Right forelimb (tissue), 1 donor: ENCODE results near the gene TRIM16.
"Not testable (repeated sequence)": the region's sequence is repeated elsewhere in the genome, so short reads cannot be mapped to it uniquely, and the experiment has no call there.

Source experiments
- DNase-seq: peaks from one replicate; pipeline ENCODE4 v3.0.0-alpha.2; 2018

TRIM16 gene

DNA sequence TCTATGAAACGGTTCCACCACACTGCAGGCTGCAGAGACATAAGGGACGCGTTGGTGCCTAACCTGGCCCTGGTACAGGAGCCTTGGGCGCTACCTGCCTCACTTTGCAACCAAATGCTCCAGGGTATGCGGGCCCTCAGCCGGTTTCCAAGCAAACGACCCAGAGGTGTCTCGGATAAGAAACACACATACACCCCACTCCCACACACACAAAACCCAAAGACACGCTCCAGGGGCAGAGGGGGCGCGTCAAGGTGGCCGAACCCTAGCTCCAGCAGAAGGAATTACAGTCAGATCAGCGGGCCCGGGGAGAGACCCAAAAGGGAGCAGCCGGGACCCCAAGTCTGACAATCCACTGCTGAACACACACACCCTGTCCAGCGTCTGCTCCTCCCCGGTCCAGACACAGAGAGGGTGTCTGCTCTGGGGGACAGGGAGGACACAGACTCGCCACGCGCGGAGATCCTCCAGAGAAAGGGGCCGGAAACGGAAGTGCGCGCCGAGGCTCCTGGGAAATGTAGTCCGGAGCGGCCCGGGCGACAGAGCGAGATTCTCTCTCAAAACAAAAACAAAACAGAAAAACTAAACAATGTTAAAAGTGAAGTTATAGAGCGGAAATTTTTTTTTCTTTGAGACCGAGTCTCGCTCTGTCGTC lies at the start of gene TRIM16:
Gene TRIM16, minus strand, starts transcription at position 488 of the 655 bp plus-strand sequence. CDS start 32,702 bp downstream, outside the sequence.
- DNase-seq, result peak; percentile 91

- not testable (repeated sequence) for DNase-seq
These were observed 49.2 kb upstream of the TRIM16 start for GRCh38 chr17:15733174-15733789.

GRCh38 chr17:15731900-15732299 lies 47.8 kb upstream of the TRIM16 start, which contains the start of gene TBC1D26:
TBC1D26 (plus strand) TSS chr17:15732283; CDS start chr17:15735349, 3,066 bp downstream.
- DNase-seq, result not testable (repeated sequence)

DNA sequence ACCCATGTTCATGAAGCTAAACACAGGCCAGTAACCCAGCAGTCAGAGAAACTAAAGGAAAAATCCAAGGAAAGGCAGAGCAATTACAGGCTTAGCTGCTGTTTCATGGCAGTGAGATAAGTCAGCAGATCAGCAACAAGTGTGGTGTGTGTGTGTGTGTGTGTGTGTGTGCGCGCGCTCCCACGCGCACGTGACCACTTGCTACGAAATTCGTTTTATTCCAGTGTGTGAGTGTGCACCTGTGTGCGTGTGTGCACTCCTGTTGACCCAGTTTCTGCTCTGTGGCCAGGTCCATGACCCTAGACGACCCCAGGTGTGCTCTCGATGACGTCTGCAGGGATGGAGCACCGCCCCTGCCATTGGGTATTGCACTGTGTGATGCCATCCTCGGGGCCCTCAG lies 46.4 kb upstream of the TRIM16 start:
- not testable (repeated sequence) for DNase-seq

GRCh38 chr17:15716601-15717563 lies 32.8 kb upstream of the TRIM16 start:
- DNase-seq, result not testable (repeated sequence)

DNA sequence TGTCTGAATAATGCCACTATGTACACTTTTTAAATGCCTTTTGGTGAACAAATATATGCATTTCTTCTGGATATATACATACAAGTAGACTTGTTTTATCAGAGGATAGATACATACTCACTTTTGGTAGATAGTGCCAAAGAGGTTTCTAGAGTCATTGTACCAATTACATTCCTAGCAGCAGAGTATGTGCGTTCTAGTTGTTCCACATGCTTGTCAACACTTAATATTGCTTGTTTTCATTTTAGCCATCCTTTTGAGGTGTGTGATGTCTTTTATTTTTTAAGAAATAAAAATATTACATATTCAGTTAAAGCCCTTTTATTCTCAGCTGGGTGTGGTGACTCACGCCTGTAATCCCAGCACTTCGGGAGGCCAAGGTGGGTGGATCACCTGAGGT lies 24.8 kb upstream of the TRIM16 start:
- DNase-seq, result not testable (repeated sequence)

DNA sequence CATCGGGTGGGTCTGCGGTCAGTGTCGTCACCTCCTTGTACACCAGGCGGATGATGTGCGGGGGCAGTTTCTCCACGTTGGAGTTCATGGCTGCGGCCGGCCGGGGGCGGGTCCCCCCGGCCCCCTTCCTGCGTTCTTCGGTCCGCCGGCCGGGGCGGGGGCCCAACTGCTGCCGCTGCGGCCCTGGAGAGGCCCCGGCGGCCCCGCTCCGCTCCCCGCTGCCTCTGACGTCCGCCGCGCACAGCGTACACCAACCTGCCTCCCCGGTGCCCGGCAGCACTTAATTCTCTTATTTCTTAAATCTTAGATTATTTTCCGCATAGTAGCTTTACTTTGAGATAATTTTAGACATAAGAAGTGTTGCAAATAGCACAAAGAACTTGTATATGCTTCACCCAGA lies 20.7 kb upstream of the TRIM16 start:
- not testable (repeated sequence) for DNase-seq

DNA sequence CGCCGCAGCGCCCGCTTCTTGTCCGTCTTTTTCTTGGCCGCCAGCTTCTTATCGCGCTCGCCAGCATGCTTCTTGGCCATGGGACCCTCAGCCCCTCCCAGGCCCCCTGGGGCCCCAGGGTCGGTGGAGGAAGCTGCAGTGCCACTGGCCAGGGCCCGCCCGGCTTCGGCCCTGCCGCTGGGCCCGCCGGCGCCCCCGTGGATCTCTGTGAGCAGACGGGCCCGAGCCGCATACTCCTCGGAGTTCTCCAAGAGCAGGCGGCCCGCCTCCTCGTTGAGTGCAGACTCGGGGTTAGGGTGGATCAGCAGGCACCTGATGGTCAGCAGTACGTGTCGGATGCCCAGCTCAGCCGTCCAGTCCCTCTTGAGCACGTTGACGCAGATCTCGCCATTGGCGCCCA lies 20.1 kb upstream of the TRIM16 start:
- DNase-seq, result not testable (repeated sequence)

DNA sequence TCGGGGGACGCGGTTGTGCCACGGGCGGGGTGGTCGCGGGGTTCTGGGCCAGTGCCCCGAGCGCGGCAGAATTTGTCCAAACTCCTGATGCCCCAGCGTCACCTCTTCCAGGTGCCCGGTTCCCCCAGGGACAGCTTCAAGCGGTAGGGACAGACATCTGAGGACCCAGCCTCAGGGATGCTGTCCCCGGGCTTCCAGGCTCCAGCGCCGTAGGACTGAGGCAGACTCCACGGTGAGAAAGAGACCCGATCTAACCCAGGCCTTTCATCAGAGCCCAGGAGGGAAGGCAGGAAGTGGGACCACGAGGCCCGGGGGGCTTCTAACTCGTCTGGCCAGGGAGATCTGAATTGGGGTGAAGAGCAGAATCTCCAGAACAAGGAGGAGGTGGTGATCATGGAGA lies 15.8 kb upstream of the TRIM16 start:
- not testable (repeated sequence) for DNase-seq

- DNase-seq, result peak; percentile 99
These were observed 15.4 kb upstream of the TRIM16 start, which contains the start of gene ZNF286A for GRCh38 chr17:15699413-15699924. ZNF286A (plus strand) TSS chr17:15699752; CDS start chr17:15700330, 578 bp downstream.

GRCh38 chr17:15698967-15699366 lies 14.9 kb upstream of the TRIM16 start:
- not testable (repeated sequence) for DNase-seq

- not testable (repeated sequence) for DNase-seq
These were observed 3.4 kb upstream of the TRIM16 start for GRCh38 chr17:15687494-15687893.

DNA sequence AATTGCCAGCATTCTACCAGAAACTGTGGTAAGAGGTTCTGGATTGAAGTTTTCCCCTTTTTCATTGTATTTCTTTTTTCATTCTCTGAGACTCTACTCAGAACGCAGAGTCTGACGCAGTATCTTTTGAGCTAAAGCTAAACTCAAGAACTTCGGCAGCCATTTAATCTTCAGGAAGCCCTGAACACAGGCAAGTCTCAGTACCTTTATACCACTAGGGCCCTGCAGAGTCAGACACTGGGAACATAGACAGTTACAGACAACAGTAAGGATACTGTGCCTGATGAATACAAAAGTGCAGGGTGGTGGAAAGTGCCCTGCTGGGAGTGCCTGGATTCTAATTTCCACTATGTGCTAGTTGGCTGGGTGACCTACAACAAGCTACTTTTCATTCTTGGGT lies 976 bp downstream of the TRIM16 start:
- DNase-seq, result not testable (repeated sequence)

DNA sequence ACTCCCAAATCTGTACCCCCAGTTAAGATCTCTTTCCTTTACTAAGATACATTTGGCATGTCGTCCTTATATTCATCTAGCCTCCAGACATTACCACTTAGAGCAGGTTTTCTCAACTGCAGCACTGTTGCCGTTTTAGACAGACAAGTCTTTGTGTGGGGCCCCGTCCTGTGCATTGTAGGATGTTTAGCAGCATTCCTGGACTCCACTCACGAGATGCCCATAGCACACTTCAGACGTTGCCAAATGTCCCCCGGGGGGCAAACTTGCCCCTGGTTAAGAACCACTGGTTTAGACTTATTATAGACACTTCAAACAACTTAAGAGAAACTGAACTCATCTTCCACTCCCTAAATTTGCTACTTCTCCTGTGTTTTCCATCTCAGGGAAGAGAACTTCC lies 8.1 kb downstream of the TRIM16 start:
- not testable (repeated sequence) for DNase-seq

DNA sequence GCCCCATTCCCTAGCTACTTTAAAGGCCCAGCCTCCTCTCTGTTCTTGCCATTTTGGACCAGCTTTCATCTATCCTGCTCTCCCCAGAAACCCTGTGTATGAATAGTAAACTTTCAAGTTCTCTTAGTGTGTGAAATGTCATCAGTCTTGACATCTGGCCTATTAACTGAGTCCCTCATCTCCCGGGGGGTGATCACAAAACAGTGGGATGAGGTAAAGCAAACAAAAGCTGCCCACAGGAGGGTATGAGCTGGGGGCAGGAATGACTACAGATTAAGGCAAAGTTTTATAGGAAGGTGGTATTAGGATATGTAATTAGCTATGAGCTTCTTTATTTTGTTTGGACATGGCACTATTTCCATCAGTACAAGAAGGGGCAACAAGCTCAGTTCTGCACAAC lies 9.5 kb downstream of the TRIM16 start:
- not testable (repeated sequence) for DNase-seq

- not testable (repeated sequence) for DNase-seq
These were observed 14.6 kb downstream of the TRIM16 start for GRCh38 chr17:15669526-15669925.

DNA sequence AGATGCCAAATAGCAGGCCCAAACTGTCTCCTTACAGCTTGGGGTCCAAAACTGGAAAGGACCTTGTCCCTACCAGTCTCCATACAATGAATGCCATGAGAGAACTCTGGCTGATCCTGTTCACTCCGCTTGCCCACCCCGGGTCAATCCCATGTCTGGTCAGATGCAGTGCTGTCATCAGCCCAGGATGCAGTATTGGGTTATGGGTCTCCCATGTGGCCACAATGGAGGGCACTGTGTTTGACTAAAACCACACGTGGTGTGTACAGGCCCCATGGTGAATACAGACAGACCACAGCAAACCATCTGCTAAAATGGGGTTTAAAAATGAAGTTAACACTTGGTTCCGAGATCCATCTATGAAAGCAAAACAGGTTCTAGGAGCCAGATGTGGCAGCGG lies 20.4 kb downstream of the TRIM16 start:
- no peak for DNase-seq

- DNase-seq, result no peak
These were observed 20.9 kb downstream of the TRIM16 start for GRCh38 chr17:15663176-15663575.

GRCh38 chr17:15662681-15663080 lies 21.4 kb downstream of the TRIM16 start:
- DNase-seq, result no peak

GRCh38 chr17:15660077-15660476 lies 24.0 kb downstream of the TRIM16 start:
- no peak for DNase-seq

DNA sequence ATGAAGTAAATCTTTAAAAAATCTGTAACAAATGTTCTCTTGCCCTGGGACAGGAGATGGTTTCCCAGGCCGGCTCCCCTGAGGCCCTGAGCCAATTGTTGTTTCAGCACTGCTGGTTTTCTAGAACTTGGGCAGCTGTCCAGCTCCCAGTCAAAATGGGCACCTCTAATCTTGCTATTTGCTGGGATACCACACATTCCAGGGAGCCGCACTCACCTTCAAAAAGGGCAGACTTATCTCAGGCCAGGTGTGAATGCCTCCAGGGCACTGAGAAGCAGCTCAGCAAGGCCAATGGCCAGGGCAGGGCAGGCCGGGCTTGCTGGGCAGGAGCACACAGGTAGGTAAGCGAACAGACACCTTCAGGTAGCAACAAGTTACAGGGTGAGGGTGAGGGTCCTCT lies 24.4 kb downstream of the TRIM16 start:
- DNase-seq, result no peak

DNA sequence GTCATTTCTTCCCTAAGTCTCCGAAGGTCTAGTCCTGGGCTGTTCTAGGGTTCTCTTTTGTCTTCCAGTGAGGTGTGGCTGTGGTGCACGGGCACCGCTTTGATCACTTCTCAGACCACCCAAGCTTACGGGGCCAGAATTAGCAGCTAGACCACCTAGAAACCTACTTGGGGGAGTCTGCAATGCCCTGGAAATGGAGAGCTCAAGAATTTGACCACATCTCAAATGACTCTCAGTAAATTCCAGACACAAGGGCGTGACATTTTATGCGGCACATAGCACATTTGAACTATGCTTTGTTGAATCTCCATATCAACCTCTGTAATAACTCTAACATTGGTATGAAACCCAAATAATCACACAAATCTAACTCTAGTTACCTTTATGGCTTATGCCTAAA lies 24.9 kb downstream of the TRIM16 start:
- no peak for DNase-seq

DNA sequence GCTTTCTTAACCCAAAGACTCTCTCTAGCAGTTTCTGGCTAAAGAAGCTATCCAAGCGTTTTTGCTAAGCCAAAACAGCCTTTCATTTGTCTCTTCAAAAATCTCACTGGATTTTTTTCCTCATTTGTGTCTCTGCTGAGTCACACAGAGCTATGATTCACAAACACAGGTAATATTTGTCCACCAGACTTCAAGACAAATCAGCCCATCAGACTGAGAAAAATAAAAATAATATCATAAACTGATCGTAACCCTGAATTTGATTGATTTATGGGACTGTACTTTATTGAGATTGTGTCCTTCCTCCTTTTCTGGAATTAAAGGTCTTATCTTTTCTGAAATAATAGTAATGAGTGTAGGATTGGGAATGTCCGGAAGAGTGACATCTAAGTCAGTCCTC lies 25.8 kb downstream of the TRIM16 start:
- DNase-seq, result no peak
